UCSD-AML1 (cell line): ENCODE measurements around the gene FTCDNL1.

Source experiments
- DNase-seq: peaks from one replicate; lab custom pipeline; 2025; ENCODE audit not compliant: unreplicated experiment; lab: John Stamatoyannopoulos, UW

Gene FTCDNL1

DNA sequence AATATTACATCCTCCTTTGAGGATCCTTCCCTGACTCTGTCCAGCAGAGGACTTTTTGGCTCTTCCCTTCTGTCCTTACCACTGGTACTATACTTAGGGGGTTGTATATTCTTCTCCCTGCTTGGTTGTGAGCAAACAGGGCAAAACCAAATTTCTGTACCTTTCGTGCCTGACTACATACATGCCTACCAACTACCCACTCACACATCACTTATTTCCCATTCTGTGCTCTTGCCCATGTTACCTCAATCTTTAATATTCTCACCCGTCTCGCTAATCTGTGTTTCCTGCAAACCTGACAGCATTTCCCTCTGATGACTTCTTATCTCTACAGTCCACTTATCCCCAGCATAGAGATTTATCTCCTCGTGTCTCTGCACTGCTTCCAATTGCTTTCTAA, 58.6 kb downstream of the FTCDNL1 start:
- DNase-seq = no peak

DNA sequence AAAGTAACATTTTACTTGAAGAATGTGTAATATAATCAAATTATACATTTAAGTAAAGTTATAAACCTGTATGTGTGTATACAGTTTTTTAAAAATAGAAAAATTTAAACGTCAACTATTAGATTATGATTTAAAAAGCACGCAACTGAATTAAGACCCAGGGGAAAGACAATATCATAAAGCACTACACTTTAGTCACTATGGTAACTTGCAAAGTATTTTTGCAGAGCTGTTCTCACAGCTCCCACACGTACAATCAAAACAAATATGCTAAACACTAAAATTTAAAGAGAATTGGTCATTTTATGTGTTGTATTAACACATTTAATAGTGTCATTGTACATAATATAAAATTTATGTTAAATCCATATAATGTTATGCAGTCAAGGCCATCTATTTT, 59.7 kb downstream of the FTCDNL1 start:
- DNase-seq = no peak

DNA sequence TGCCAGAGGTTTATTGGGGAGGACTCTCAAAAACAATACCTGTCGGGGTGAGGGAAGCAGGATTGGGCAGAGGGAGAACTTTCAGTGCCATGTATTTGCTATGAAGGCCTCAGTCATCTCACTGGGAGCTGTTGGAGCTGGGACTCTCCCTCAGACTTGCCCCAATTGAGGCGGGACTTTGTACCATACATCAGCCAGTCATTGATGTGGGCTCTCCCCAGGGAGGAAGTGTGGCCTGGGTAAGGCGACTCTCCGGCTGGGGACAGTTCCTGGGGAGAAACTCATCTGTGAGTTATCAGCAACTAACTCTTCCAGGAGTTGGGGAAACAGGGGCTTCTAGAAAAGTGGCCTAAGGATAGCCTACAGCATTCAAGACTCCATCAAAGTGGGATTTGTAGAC, 66.5 kb downstream of the FTCDNL1 start:
- no peak for DNase-seq

DNA sequence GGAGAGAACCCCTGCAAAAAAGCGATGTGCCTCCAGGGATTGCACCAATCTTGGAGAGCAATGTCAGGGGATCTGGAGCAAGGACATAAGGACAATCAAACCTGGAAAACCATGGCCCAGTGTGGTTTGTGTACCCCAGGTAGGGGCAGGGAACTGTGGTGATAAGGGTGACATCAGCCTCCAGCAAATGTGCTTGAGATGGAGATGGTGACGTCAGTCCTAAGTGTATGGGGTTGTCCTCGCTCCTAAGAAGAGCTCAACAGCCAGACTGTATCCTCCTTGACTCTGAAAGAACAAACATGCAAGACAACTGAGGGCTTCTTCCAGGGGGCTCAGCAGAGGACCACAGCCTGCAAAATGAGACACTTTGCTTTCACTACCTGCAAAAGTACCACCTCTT, 71.4 kb downstream of the FTCDNL1 start:
- DNase-seq = no peak

DNA sequence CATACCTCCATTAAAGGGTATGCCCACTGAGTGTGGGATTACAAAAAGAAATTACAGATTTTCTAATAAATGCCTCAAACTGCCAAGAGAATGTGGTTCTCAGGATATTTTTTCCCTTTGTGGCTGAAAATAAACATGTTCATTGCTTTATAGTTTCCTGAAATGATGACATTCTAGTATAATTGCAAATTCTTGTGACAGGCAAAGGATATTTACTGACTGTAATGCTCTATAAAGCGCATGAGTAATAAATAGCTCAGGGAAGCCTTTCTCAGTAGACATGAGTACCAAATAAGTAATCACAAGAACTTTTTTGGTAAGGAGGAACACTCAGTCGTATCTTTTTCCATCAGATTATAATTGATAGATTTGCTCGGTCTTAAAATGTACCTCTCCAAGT, 72.3 kb downstream of the FTCDNL1 start:
- no peak for DNase-seq

DNA sequence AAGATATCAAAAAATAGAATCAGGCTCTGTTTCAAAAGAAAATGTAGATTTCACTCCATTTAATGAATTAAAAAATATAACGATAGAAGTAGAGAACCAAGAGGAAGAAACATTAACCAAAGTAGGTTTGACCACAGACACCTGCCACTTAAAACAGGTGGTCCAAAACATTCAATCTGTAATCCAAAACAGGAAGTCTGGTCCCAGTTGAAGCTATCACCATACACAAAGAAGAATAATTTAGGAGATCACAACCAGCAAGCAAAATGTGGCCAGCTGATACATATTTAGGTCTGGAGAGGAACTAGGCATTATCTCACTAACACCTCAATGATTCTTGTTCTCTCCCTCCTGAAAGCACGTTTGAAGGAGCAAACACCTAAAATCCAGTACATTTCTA, 73.1 kb downstream of the FTCDNL1 start:
- no peak for DNase-seq

DNA sequence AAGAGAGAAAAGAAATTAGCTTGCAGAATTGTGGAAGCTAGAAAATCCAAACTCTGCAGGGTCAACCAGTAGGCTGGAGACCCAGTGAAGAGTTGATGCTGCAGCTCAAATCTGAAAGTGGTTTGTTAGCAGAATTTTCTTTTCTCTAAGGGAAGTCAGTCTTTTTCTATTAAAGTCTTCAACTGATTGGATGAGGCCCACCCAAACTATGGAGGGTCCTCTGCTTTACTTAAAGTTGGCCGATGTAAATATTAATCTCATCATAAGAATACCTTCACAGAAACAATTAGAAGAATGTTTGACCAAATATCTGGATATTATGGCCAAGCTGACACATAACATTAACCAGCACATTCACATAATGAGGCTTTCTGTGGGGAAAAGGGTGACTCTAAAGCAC, 73.7 kb downstream of the FTCDNL1 start:
- no peak for DNase-seq

DNA sequence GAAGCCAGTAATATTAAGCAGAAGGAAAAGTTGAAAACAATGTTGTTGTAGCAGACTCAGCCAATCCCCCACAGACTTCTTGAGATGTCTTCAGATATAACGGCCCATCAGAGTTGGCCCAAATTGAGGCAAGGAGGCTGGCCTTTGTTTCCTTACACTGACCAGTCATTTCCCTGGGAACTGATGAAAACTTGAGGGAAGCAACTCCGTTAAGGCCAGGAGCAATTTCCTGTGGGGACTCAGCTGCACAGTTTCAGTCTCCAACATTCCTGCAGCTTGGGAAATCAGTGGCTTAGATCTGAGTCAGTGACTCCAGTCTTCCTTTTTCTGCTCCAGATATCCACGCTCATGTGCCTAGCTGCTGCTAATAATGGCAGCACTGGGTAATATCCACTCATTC, 75.7 kb downstream of the FTCDNL1 start:
- DNase-seq = no peak

DNA sequence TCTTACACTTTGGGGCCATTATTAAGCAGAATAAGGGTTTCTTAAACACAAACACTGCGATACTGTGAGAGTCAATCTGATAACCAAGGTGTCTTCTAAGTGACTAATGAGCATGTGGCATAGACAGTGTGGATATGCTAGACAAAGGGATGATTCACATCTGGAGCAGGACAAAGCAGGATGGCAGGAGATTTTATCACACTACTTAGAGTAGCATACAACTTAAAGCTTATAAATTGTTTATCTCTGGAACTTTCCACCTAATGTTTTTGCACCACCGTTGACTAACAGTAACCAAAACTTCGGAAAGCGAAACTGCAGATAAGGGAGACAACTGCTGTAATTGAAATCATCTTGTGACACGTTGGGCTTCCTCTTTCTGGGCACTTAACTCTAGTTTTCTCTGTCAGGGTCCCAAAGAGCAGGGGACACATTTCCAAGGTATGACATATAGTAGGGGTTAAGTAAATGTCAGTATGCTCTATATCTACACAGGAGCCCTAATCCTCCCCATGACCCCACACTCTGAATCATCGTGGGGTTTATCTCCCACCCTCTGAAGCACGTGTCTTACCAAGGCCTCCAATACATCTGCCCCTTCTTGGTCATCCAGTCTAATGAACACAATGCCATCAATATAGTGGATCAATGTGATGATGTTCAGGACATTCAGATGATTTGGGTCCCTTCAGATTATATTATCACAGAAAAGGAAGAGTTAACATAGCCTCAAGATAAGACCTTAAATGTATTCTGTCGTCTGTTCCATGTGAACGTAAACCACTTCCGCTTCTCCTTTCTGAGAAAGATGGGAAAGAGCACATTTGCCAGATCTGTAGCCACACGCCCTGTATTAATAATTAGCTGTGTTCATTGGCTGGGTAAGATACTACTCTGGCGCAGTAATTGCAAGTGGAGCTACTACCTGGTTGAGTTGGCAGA, 78.7 kb downstream of the FTCDNL1 start:
- no peak for DNase-seq

DNA sequence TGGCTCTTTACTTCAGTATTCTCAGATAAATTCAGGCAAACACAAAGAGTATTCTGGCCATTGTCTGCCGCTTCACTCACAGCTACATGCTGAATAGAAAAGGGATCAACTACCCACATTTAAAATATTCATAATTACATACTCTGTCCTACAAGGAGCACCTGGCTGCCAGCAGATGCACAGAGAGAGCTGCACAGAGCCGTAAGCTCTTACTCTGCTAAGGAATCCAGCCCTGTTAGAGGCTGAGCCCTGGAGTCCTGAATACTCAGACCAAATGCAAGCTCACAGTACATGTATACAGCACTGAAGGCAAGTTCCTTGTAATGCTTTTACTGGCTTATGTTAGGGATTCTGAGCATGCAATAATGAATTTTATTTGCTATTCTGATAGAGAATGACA, 80.3 kb downstream of the FTCDNL1 start:
- no peak for DNase-seq

DNA sequence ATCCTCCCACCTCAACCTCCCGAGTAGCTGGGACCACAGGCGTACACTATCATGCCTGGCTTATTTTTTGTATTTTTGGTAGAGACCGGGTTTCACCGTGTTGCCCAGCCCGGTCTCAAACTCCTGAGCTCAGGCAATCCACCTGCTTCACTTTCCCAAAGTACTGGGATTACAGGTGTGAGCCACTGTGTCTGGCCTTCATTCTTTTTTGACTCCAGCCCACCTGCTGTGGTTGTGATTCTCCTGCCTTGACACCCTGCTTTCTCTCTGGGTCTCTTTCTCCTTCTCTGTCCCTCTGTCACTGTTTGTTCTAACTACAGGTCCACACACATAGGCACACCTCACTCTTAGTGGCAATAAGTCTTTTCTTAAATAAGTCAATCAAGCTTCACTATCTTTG, 85.3 kb downstream of the FTCDNL1 start:
- DNase-seq = no peak

DNA sequence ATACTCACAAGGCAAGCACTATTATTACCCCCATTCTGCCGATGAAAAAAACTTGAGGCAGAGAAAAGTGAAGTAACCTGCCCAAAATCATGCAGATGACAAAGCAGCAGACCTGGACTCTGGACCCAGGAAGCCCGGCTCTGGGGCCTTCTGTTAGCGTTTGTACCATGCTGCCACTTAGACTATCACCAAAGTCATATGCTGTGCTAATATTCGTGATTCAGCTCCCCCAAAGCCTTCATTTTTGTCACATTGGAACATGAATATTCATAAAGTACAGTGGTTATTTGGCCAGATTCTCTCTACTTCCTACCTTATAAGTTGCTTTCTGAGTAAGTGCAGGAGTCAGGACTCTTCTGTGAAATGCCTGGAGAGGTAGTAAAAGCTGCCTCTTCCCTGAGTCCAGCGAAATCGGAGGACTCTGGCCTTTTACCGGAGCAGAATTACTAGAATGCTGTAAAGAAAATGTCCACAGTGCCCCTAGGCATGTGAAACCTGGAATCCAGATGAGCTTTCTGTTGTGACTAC, 86.7 kb downstream of the FTCDNL1 start:
- DNase-seq = no peak

DNA sequence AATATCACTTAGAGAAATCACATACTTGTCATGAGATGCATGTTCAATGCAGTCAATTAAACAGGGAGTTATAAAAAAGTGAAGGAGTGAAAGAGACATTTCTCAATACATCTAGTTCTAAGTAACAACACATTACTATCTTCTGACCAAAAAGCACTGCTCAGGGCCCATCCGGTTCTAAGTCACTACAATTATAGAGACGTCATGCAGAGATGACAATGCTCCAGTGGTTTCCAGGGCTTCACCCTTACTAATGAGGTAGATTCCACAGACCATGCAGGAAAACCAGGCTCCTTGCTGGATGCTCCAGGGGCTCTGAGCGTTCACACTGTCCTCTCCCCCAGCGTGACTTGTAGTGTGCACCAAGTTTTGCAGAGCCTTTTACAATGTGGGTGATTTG, 88.0 kb downstream of the FTCDNL1 start:
- DNase-seq = no peak

DNA sequence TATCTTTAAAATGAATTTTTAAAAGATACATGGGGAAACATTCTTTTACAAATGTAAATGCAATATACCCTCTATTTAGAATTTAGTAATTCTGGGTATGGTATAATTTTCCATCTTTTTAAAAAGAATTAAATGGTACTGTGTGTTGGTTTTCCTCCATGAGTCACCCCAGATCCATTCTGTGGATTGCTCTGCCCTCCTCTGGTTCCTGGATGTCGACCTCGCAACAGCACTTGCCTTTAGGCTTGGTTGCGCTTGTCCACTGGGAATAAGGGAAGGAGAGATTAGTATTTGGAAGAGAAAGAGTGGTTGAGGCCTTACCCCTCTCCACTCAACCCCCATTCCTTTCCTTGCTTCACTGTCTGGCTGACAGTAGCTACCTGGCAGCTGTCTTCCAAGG, 90.4 kb downstream of the FTCDNL1 start:
- no peak for DNase-seq

DNA sequence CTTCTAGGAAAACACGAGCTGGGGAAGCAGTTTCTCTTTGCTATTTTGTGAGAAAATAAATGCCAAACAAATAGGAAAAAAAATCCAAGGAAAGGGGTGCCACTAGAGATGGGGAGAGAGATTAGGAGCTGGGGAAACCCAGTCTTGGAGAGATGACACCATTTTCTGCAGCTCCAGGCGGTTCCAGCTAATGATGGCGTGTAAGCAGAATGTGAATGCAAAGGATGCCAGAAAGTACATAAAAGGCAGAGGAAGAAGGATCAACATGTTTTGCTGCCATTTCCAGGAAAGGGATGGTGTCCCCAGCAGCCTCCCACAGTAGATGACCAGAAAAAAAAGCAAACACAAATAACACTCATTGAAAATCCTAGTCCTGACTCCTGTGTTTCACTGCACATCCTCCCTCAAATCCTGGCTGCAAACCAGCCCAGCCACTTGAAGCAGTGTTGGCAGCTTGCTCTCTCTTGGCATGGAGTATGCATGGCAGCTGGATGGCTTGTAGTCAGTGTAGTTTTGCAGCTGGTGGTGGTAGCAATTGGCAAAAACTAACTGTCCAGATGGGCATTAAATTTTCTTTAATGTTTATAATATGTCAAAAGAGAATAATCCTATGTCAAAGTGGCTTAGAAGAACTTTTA, 93.6 kb downstream of the FTCDNL1 start:
- no peak for DNase-seq

DNA sequence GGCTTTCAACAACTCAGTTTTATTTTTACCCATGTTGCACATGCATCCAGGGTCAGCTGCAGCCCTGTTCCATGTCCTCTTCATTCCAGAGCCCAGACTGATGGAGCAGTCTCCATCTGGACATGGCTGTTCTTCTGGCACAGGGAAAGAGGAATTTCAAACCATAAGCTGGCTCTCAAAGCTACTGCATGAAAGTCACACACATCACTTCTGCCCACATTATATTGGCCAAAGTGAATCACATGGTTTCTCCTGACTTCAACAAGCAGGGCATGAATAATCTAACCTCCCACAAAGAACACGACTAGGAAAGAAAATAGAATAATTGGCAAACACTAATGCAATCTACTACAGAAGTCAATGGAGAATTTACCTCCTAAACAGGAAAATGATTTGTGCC, 94.2 kb downstream of the FTCDNL1 start:
- no peak for DNase-seq

DNA sequence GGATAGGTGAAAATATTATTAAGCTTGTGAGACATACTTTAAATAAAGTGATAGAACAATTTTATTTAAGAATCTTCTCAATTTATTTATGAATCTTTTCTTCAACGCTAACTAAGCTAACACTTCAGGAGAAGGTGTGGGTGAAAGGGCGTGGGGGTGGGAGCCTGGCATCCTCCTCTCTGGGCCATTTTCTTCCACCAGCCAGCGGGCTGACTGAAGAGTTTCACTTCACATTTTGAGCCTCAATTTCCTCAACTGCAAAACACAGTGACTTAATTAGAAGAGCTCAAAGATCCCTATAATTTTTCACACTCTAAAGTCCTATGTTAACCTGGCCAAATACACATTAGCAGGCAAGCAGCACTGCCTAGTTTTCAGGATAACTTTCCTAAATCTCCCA, 94.8 kb downstream of the FTCDNL1 start:
- DNase-seq = no peak

DNA sequence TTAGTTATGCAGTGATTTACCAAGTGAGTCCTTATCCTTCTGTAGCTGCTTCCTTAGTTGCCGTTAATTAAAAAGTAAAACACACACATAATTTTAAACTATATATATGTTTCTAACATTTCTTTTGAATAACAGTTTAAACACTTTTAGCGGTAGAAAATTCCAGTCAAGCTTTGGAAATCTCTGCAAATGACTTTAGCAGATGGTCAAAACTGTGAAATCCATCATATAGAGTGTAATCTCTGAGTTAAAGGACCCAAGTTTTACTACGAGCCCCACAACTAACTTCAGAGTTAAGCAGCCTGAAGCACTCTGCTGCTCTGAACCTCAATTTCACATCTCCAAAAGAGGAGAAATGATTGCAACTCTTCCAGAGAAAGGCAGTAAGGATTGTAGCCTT, 96.2 kb downstream of the FTCDNL1 start:
- no peak for DNase-seq

DNA sequence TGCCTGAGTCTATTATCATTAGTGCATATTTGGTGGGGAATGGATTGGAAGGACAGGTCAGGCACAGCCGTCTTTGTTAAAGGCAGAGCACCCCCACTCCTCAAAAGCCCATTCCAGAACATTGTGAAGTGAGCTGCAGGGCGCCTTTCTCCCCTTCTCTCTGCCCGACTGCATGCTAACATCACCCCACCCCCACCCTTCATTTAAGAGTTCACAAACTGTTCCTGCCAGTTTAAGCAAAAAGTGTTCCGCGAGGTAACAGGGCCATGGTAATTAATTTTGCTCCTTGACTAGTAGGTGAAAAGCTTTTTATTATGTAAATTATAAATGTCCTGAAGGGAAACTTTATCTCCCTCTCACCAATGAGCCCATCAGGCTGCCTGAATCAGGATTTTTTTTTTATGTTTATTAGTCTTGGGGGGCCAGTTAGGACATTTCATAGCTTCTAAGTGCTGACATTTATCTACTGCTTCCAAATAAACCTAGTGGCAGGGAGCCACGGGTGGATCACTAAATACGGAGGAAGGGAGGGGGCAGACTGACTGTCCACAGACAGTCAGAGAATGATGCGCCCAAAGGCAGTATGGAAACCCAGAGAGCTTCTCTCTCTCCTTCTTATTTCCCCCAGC, 99.4 kb downstream of the FTCDNL1 start:
- no peak for DNase-seq

DNA sequence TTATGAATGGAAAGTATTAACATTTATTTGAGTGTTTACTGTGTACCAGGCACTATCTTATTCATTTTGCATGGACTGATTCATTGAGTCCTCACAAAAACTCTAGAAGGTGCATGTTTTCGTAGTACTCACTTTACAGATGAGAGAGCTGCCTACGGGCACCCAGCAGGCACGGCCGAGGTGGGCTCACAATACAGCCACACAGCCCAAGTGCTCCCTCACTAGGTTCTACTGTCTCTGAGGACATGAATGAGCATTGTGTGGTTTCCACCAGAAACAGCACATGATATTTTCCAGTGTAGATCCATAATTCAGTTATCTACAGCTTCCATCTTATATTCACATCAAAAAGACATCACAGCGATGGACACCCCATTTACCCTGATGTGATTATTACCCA, 101.4 kb downstream of the FTCDNL1 start:
- DNase-seq = no peak

DNA sequence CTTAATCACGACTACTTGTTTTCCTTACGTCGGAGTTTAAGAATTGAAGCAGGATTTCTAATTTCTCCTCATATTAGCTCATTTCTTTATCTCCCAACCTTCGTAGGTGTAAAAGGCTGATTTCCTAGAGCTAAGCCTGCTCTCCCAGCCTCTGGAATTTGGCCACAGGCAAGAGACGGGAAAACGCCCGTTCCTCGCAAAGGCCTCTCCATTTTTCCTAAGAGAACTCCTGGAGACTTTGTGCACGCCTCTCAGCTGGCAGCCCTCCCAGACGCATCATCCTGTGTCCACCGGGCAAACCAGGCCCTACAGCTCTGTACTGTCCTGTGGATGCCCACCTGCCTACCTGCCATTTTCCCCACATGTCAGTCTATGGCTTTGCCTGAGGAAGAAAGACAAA, 106.3 kb downstream of the FTCDNL1 start:
- no peak for DNase-seq

DNA sequence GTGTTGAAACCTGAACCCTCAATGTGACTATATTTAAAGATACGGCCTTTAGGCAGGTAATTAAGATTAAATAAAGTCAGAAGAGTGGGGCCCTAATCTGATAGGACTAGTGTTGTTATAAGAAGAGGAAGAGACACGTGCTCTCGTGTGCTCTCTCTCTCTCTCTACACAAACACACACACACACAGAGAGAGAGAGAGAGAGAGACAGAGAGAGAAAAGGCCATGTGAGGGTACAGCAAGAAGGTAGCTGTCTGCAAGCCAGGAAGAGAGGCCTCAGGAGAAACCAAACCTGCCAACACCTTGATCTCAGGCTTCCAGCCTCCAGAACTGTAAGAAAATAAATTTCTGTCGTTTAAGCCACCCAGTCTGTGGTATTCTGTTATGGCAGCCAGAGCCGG, 106.7 kb downstream of the FTCDNL1 start:
- no peak for DNase-seq
